SK-N-SH treated with all-trans-retinoic acid at 6 μM for 48 hours (cell line): ENCODE measurements around the gene BMERB1.

Source experiments
- ZNF70 ChIP-seq: fragments of 450-650 bp; formaldehyde crosslinking; IDR thresholded peaks from 2 replicates; pipeline ENCODE4 v1.5.0; 2020; ENCODE audit warnings: mild to moderate bottlenecking, moderate library complexity
- TF ChIP-seq, protein P1 (sequence below): fragments of 250-450 bp; sonication (Bioruptor Pico); IDR thresholded peaks from 2 replicates; pipeline ENCODE4 v1.8.0; 2020; ENCODE audit warnings: mild to moderate bottlenecking, moderate library complexity, borderline replicate concordance

GRCh38 chr16:15604460-15605440 is 170.4 kb downstream of the BMERB1 start:
- TF ChIP-seq ZNF70: no peak
- TF ChIP-seq, protein P1, sequence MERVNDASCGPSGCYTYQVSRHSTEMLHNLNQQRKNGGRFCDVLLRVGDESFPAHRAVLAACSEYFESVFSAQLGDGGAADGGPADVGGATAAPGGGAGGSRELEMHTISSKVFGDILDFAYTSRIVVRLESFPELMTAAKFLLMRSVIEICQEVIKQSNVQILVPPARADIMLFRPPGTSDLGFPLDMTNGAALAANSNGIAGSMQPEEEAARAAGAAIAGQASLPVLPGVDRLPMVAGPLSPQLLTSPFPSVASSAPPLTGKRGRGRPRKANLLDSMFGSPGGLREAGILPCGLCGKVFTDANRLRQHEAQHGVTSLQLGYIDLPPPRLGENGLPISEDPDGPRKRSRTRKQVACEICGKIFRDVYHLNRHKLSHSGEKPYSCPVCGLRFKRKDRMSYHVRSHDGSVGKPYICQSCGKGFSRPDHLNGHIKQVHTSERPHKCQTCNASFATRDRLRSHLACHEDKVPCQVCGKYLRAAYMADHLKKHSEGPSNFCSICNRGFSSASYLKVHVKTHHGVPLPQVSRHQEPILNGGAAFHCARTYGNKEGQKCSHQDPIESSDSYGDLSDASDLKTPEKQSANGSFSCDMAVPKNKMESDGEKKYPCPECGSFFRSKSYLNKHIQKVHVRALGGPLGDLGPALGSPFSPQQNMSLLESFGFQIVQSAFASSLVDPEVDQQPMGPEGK (CRISPR knock-in tag): no peak
